OCI-LY3 (cell line): ENCODE data around the gene SNX14.

ENCODE experiments used
- EZH2phosphoT487 ChIP-seq: fragments of 200-600 bp; shearing (Covaris generic); IDR thresholded peaks from 2 replicates; pipeline ENCODE4 v1.6.1; 2018; ENCODE audit warnings: antibody characterized with exemption, mixed run types, low read depth
- TF ChIP-seq, protein P1 (sequence below): fragments of 200-600, 300-600 bp; sonication (generic); IDR thresholded peaks from 2 replicates; pipeline ENCODE4 v1.5.1; 2014; ENCODE audit warnings: antibody characterized with exemption, low read length, low read depth

DNA sequence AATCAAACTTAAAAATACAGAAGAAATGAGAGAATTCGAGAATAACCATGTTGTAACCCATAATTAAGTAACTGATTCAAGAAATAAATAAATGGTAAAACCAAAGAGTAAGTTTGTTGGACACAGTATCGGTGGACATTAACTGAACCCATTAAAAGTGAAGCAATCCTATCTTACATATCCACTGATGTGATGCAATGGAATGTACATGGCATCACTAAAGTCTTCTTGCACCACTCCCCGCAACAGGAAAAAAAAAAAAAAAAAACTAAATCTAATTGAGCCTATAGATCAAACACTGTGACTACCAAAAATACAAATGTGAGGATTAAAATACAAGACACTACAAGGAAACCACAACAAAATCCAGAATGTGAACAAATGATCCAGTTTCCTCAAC is 7.9 kb downstream of the SNX14 start:
- TF ChIP-seq, protein P1, sequence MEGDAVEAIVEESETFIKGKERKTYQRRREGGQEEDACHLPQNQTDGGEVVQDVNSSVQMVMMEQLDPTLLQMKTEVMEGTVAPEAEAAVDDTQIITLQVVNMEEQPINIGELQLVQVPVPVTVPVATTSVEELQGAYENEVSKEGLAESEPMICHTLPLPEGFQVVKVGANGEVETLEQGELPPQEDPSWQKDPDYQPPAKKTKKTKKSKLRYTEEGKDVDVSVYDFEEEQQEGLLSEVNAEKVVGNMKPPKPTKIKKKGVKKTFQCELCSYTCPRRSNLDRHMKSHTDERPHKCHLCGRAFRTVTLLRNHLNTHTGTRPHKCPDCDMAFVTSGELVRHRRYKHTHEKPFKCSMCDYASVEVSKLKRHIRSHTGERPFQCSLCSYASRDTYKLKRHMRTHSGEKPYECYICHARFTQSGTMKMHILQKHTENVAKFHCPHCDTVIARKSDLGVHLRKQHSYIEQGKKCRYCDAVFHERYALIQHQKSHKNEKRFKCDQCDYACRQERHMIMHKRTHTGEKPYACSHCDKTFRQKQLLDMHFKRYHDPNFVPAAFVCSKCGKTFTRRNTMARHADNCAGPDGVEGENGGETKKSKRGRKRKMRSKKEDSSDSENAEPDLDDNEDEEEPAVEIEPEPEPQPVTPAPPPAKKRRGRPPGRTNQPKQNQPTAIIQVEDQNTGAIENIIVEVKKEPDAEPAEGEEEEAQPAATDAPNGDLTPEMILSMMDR = no peak
- no peak for TF ChIP-seq EZH2phosphoT487
